HG03439 (cell line): ENCODE measurements around the gene ZNF629.

Experiments
- ATAC-seq: cut with Tn5 transposase; IDR thresholded peaks from one replicate; pipeline ENCODE4 v1.9.1; 2021; ENCODE audit warnings: mild to moderate bottlenecking, moderate library complexity; ENCODE audit not compliant: unreplicated experiment

The ZNF629 gene

GRCh38 chr16:30767767-30768465, 19.1 kb downstream of the ZNF629 start:
- ATAC-seq = no peak

GRCh38 chr16:30766933-30767284, 20.1 kb downstream of the ZNF629 start:
- ATAC-seq = no peak

- ATAC-seq = no peak
These were observed 20.6 kb downstream of the ZNF629 start for GRCh38 chr16:30766206-30766932.

GRCh38 chr16:30764816-30765465, 22.1 kb downstream of the ZNF629 start:
- no peak for ATAC-seq

- ATAC-seq = no peak
These were observed 22.9 kb downstream of the ZNF629 start for GRCh38 chr16:30764086-30764485.

- no peak for ATAC-seq
These were observed 23.8 kb downstream of the ZNF629 start for GRCh38 chr16:30762991-30763725.

- ATAC-seq = peak; percentile 82
These were observed 24.8 kb downstream of the ZNF629 start, which contains the start of the genes CFAP119 and RNF40 for GRCh38 chr16:30761928-30762902. Gene CFAP119 (minus strand): TSS chr16:30762062. CDS start chr16:30761748, 314 bp downstream. Gene RNF40 (plus strand): TSS chr16:30762322. CDS start chr16:30762546, 224 bp downstream.

- peak; percentile 36 for ATAC-seq
These were observed 25.5 kb downstream of the ZNF629 start for GRCh38 chr16:30761427-30761927.

- ATAC-seq = no peak
These were observed 26.2 kb downstream of the ZNF629 start for GRCh38 chr16:30760577-30761426.

- ATAC-seq = no peak
These were observed 26.9 kb downstream of the ZNF629 start for GRCh38 chr16:30760001-30760559.

- ATAC-seq = no peak
These were observed 28.0 kb downstream of the ZNF629 start for GRCh38 chr16:30758988-30759491.

- no peak for ATAC-seq
These were observed 29.7 kb downstream of the ZNF629 start for GRCh38 chr16:30757316-30757715.

- no peak for ATAC-seq
These were observed 30.3 kb downstream of the ZNF629 start for GRCh38 chr16:30756781-30757100.

- ATAC-seq = no peak
These were observed 30.8 kb downstream of the ZNF629 start for GRCh38 chr16:30755955-30756780.

GRCh38 chr16:30753596-30753995, 33.4 kb downstream of the ZNF629 start:
- ATAC-seq = no peak

GRCh38 chr16:30750876-30751465, 36.0 kb downstream of the ZNF629 start:
- no peak for ATAC-seq

GRCh38 chr16:30750201-30750600, 36.8 kb downstream of the ZNF629 start:
- ATAC-seq = no peak
